SK-N-MC (cell line): ENCODE data around the gene WDR89.

Experiments
- EZH2 ChIP-seq: fragments of 200-600 bp; sonication (generic); IDR thresholded peaks from one replicate; pipeline ENCODE4 v1.6.1; 2017; ENCODE audit warnings: antibody characterized with exemption
- FOXP2 ChIP-seq: optimal IDR thresholded peaks from 2 replicates; pipeline ENCODE3; 2011; ENCODE audit warnings: mild to moderate bottlenecking, moderate library complexity; ENCODE audit not compliant: insufficient read depth; ENCODE audit errors: extremely low read length, control extremely low read depth
- POLR2AphosphoS5 ChIP-seq: IDR thresholded peaks from 2 replicates; pipeline ENCODE4 v1.6.1; 2012; ENCODE audit warnings: mild to moderate bottlenecking, low read depth, low read length, borderline replicate concordance

DNA sequence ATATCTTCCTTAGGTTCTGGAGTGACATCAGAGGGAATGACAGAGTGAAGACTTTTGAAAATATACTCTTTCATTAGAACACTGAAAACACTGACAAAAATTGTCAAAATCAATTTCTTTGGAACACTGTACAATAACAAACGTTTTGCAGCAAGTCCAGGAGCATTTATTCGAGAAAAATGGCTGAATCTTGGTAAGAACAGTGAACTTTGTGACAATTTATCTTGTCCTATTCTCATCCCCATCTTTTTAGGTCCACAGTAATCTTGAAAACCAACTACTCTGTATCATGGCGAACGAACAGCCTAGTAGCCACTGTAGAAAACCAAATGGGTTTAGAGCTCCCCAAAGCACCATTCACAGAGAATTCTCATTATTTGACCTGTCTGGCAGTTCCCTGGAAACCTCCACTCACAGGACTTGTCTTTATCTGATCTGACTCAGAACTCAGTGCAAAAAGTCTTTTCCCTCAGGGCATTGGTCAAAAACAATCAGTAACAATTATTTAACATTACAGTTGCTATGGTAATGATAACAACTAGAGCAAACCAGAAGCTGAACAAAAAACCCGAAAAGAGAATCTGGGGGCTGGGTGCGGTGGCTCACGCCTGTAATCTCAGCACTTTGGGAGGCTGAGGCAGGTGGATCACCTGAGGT, 78.2 kb downstream of the WDR89 start:
- TF ChIP-seq EZH2 (no peak), POLR2AphosphoS5 (no peak), FOXP2 (no peak)
